GM18858 (cell line): Measurements from ENCODE around the gene MRPL2.

Source experiments
- ATAC-seq: cut with Tn5 transposase; IDR thresholded peaks from one replicate; pipeline ENCODE4 v1.9.1; 2021; ENCODE audit not compliant: unreplicated experiment

Gene MRPL2

GRCh38 chr6:43059168-43060033 is at the start of gene MRPL2, which contains the start of gene KLC4:
MRPL2 (minus strand) TSS chr6:43059434; CDS start chr6:43059381, 53 bp downstream.
KLC4 (plus strand) TSS chr6:43059631; CDS start chr6:43061336, 1,705 bp downstream.
- peak; percentile 76 for ATAC-seq

DNA sequence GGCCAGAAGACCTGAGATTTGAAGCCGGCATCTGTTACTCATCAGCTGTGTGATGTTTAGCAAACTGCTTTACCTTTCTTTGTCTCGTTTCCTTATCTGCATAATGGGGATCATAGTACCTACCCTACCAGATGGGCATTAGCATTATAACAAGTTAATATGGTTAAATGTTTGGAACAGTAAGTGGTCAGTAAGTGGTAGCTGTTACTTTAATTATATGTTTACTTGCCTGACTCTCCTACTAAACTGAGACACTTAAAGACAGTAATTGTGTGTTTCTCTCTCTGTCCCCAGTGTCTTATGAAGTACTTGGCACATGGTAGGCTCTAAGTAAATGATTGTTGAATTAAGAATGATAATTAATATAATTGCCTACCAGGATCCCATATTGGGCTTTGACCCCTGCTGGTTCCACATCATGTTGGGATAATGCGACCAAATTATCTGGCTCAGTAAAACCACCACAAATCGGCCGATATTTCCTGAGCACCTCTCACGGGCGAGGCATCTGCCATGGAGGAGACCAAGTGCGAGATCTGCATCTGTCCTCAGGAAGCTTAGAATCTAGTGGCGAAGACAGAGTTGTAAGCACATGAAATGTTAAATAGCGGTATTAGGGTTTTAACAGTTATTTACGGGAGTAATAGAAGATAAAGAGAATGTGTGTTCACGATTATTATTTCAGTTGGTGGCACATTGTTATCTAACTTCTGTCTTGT is 48.3 kb upstream of the MRPL2 start:
- ATAC-seq = no peak

DNA sequence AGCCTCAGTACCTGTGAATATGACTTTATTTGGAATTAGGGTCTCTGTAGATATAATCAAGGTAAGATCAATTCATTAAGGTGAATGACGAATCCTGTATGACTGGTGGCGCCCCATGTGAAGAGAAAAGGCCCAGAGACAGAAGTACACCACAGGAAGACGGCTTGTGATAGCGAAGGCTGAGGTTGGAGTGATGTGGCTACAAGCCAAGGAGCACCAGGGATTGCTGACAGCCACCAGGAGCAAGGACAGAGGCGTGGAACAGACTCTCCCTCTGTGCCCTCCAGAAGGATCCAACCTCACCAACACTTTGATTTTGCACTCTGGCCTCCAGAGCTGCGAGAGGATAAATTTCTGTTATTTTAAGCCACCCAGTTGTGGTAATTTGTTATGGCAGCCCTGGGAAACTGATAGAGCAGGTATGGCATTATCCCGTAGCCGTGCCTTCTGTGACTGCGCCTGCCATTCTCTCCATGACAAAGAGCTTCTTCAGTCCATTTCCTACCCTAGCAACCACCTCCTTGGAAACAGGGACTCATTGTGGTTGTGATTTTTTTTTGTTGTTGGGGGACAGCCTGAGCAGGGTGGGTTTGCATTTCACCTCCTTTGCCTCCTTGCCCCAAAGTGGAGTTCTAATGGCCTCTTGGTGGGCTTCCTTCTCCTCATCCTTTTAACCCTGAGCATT is 46.4 kb upstream of the MRPL2 start:
- no peak for ATAC-seq

DNA sequence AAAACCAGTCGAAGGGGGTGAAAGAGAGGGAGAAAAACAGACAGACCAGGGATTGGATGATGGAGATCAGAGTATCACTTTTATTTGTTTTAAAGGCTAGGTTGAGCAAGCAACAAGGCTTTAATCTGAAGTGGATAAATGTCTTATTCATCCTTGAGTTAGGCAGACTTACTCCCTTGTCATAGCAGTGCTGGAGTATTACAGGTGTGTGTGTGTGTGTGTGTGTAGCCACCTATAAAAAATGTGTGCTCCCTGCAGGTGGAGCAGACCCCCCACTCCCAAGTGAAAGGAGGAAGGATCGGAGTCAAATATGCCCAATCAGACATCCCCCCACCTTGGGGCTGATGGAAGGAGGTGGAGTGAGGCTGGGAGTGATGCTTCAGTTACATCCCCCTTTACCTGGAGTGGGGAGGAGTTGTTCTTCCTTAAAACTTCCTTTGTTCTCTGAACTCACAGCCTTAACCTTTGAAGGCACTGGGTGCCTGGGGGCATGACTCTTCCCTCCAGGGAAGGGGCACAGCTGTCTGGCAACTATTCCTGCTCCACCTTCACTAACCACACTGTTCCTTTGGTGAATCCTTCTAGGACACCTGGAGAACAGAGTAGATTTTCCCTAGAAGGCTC is 44.1 kb upstream of the MRPL2 start:
- ATAC-seq = no peak

GRCh38 chr6:43101497-43101896 is 42.3 kb upstream of the MRPL2 start:
- ATAC-seq = no peak

GRCh38 chr6:43097502-43097901 is 38.3 kb upstream of the MRPL2 start:
- no peak for ATAC-seq

DNA sequence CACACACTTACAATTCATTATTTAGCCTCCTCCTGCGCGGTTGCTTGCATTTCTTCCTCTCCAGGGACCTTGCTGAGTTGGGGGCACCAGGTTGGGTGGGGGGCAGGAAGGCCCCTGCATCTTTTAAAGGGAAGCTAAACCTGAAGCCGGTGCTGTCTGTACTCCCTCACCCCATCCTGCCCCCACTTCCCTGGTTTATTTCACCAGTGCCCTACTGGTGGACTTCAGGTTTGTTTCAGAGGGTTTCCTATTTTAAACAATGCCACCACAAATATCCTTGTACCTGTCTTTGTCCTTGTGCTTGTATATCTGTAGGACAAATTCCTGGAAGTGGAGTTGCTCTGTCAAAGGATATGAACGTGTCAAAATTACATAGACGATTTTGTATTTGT is 37.9 kb upstream of the MRPL2 start:
- no peak for ATAC-seq

- ATAC-seq = no peak
These were observed 37.3 kb upstream of the MRPL2 start for GRCh38 chr6:43096451-43097097.

DNA sequence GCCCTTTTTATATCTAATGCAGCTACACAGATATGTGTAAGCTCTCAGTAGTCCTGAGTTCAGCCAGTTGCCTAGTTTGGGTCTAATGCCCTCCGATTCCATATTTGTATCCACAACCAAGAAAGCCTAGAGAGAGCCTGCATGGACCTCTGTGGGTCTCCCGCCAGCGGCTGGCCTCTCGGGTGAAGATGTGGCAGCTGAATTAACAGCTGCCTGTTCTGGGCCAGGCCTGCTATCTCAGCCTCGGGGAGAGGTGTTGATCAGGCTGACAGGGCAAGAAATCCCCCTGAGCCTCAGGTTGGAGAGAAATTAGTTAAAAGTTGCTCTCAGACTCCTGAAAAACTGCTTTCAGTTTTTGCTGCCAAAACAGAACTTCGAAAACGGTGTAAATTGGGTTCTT is 36.7 kb upstream of the MRPL2 start:
- no peak for ATAC-seq

DNA sequence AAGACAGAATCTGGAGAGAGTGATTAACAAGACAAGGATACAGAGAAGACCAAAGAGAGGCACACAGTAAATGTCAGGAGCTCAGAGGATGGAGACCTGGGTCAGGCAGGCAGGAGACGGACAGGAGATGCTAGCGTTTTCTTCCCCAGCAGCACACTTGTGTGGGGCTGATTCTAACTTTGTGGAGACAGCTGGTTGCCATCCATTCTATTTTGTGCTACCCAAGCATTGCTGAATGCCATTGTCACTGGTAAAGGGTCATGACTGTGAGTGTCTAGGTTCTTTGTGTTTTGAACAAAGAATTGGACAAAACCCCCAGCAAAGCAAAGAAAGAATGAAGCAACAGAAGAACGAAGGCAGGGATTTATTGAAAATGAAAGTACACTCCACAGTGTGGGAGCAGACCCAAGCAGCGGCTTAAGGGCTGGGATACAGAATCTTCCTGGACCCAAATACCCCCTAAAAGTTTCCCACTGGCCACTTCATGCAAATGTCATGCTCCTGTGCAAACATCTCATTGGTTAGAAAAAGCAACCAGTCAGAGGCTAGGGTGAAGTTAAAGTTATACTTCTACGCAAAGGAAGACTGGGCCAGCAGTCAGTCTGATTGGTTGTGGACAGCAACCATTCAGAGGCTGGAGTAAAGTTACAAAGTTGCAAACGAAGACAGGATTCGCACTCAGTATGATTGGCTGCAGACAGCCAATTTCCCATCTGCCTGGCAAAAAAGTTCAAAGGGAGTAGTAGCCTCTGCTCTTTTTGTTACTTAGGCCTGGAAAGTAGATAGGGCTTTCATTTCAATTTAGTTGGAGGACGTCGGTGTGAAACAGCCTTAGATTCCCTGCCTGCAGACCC is 34.4 kb upstream of the MRPL2 start:
- no peak for ATAC-seq

- no peak for ATAC-seq
These were observed 33.4 kb upstream of the MRPL2 start for GRCh38 chr6:43092635-43093034.

DNA sequence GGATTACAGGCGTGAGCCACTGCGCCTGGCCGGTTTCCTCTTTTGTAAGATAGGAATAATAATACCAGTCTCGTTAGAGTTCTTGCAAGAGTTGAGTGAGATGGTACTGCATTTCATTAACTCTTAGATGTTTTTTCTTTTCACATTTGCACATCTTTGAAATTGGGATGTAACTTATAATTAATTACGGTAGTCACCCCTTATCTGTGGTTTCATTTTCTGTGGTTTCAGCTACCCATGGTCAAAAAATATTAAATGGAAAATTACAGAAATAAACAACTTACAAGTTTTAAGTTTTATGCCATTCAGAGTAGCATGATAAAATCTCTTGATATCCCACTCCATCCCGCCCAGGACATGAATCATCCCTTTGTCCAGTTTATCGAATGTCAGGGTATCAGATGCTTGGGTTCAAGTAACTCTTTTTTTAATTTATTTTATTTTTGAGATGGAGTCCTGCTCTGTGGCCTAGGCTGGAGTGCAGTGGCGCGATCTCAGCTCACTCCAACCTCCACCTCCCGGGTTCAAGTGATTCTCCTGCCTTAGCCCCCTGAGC is 32.3 kb upstream of the MRPL2 start:
- no peak for ATAC-seq

DNA sequence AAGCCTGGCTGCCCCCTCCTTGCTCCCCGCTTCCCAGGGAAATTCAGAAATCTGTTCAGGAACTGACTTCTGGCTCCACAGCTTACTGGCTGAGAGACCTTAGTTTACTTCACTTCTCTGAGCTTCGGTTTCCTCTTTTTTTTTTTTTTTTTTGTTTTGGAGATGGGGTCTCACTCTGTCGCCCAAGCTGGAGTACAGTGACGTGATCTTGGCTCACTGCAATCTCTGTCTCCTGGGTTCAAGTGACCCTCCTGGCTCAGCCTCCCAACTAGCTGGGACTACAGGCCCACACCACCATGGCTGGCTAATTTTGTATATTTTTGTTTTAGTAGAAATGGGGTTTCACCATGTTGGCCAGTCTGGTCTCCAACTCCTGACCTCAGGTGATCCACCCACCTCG is 31.8 kb upstream of the MRPL2 start:
- no peak for ATAC-seq

DNA sequence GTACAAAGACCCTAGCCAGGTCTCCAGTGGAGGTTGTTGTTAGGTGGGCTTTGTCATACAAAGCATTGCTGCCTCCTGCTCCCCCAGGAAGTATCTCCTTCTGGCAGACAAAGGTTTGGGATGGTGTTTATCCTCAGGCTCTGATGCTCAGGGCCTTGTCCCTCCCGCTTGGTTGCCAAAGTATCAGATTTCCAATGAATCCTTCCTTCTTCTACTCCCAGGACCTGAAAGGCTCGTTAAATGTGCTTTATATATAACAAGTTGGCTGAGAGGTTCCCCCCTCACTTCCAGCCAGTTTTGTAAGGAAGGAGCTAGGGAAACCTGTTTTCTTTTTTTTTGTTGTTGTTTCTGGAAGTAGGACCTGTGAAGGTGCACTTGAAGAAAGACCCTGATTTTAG is 31.3 kb upstream of the MRPL2 start:
- ATAC-seq = no peak

- ATAC-seq = no peak
These were observed 30.8 kb upstream of the MRPL2 start for GRCh38 chr6:43089874-43090558.

DNA sequence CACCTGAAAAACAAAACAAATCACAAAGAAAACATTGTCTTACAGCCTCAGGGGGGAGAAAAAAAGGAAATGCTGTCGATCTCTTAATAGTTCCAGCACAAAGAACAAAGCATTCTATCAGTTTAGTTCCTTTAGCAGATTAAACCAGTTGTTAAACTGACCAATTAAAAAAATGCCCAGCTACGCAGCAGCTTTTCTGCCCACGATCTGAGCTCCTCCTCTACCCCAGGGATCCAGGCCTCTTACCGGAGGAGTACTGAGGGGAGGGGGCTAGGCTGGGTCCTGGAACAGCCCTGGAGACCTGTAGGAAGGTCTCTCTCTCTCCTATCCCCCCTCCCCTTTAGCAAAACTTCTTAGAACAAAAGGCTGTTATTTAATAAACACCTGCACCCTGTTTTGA is 30.2 kb upstream of the MRPL2 start:
- ATAC-seq = no peak

DNA sequence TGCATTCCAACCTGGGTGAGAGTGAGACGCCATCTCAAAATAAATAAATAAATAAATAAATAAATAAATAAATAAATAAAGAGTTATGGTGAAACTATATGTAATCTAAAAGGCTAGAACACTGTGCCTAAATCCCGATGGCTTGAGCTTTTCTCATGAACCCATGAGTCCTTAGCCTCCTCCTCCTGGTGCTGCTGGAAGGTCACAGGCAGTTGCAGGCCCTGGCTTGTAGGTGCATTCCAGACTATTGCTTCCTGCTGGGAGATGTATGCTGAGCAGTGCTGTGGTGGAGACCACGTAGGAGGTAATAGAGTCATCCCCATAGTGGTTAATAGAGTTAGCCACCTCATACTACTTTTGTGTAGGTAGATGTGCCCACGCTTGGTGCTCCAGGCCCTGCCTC is 29.4 kb upstream of the MRPL2 start:
- no peak for ATAC-seq

- no peak for ATAC-seq
These were observed 26.9 kb upstream of the MRPL2 start for GRCh38 chr6:43086022-43086658.
